ENCODE measurements around the gene ZKSCAN4. TPM values are rescaled to one million over a fixed set of nuclear protein-coding genes. Genes with fewer than 3 reads are reported as not detected.

ZKSCAN4 gene
- total and polyA plus RNA-seq, 8 donors = under 0.01 to 6.4 (median 2.3) TPM

- Histone ChIP-seq H3K36me3 (no peaks in the 10 kb centered on the region), H3K9me3 (no peaks in the 10 kb centered on the region), H3K4me3 (peak overlapping the region in 2 of 4 donors; percentile 66 to 69), H3K27me3 (peaks cover 0 to 74% (median 14%) of the 10 kb centered on the region in 3 donors), H3K27ac (no peak overlapping the region), H3K4me1 (peaks cover 4 to 17% (median 15%) of the 10 kb centered on the region in 4 donors)
- TF ChIP-seq EP300 (IDR thresholded peaks at IDR 0.05) (no peak), POLR2AphosphoS5 (IDR thresholded peaks at IDR 0.05) (no peak)
- DNase-seq = no peak
- 89 to 97% (median 94%) methylated on average over 11 to 12 of the region's 12 CpGs for WGBS, 5 donors
- intact Hi-C loops (cut with DNase I; ENCODE audit: low total_unique reads) = no loop called here
Measured at GRCh38 chr6:28217890-28218289, 34.2 kb downstream of the ZKSCAN4 start.

- Histone ChIP-seq H3K4me3 (no peak overlapping the region), H3K27me3 (peaks cover 0 to 82% (median 38%) of the 10 kb centered on the region in 3 donors), H3K36me3 (no peaks in the 10 kb centered on the region), H3K4me1 (peaks cover 4 to 29% (median 24%) of the 10 kb centered on the region in 4 donors), H3K27ac (no peak overlapping the region), H3K9me3 (no peaks in the 10 kb centered on the region)
- 31 to 63% (median 42%) methylated on average over 8 of the region's 8 CpGs for WGBS, 5 donors
- no peak for TF ChIP-seq CTCF (IDR thresholded peaks at IDR 0.05)
- TF ChIP-seq POLR2AphosphoS5 (IDR thresholded peaks at IDR 0.05) = no peak
- TF ChIP-seq POLR2A (IDR thresholded peaks at IDR 0.05) = no peak
- no peak for TF ChIP-seq EP300 (IDR thresholded peaks at IDR 0.05)
- peak in 1 of 2 donors; percentile 18 for DNase-seq
- intact Hi-C loops (cut with DNase I; ENCODE audit: low total_unique reads) = no loop called here
Measured at GRCh38 chr6:28215425-28215824, 36.6 kb downstream of the ZKSCAN4 start.

- 19 to 41% (median 24%) methylated on average over 2 of the region's 2 CpGs for WGBS, 5 donors
- no peak for TF ChIP-seq EP300 (IDR thresholded peaks at IDR 0.05)
- TF ChIP-seq POLR2AphosphoS5 (IDR thresholded peaks at IDR 0.05) = no peak
- no peak for TF ChIP-seq CTCF (IDR thresholded peaks at IDR 0.05)
- TF ChIP-seq POLR2A (IDR thresholded peaks at IDR 0.05) = no peak
- no peak for DNase-seq
- peaks cover 1 to 20% (median 16%) of the 10 kb centered on the region in 4 donors for H3K4me1 ChIP-seq
- intact Hi-C loops (cut with DNase I; ENCODE audit: low total_unique reads) = no loop called here
- H3K4me3 ChIP-seq = no peak overlapping the region
- no peaks in the 10 kb centered on the region for H3K36me3 ChIP-seq
- H3K27me3 ChIP-seq = peaks cover 2 to 95% (median 60%) of the 10 kb centered on the region in 3 donors
- peaks cover 0 to 1% (median 0%) of the 10 kb centered on the region in 4 donors for H3K9me3 ChIP-seq
- H3K27ac ChIP-seq = no peak overlapping the region
Measured at GRCh38 chr6:28213213-28213523, 38.9 kb downstream of the ZKSCAN4 start.

GRCh38 chr6:28212510-28213212, 39.4 kb downstream of the ZKSCAN4 start:
- peak in 1 of 2 donors; percentile 70 for DNase-seq
- Histone ChIP-seq H3K36me3 (no peaks in the 10 kb centered on the region), H3K4me1 (peaks cover 6 to 22% (median 17%) of the 10 kb centered on the region in 4 donors), H3K27me3 (peaks cover 7 to 97% (median 66%) of the 10 kb centered on the region in 3 donors), H3K27ac (no peak overlapping the region), H3K9me3 (peaks cover 0 to 5% (median 0%) of the 10 kb centered on the region in 4 donors), H3K4me3 (peak overlapping the region; percentile 0 to 36 (median 19))
- TF ChIP-seq CTCF (IDR thresholded peaks at IDR 0.05) (no peak), POLR2A (IDR thresholded peaks at IDR 0.05) (no peak), EP300 (IDR thresholded peaks at IDR 0.05) (no peak), POLR2AphosphoS5 (IDR thresholded peaks at IDR 0.05) (no peak)
- 2 to 4% (median 2%) methylated on average over 21 of the region's 21 CpGs for WGBS, 5 donors
- intact Hi-C loops (cut with DNase I; ENCODE audit: low total_unique reads) = no loop called here

Data from stomach (tissue), 9 donors.